HCEC 1CT (cell line): ENCODE measurements around the gene AK9.
"Not testable (repeated sequence)": the region's sequence is repeated elsewhere in the genome, so short reads cannot be mapped to it uniquely, and the experiment has no call there.

ENCODE experiments used
- DNase-seq: peaks from one replicate; pipeline ENCODE4 v3.0.0-alpha.2; 2017

AK9 gene

DNA sequence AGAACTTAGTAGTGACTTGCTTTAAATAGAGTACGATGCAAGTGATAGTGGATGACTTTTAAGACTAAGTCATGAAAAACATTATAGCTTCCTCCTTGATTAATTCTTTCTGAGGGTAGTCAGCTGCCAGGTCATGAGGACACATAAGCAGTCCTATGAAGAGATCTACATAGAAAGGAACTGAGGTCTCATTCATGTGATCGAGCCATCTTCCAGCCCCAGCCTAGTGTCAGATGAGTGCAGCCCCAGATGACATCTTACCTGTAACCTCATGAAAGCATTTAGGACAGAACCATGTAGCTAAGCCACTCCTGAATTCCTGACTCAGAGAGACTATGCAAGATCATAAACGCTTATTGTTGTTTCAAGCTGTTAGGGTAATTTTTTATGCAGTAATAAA lies 67.7 kb downstream of the AK9 start:
- peak; percentile 14 for DNase-seq

- no peak for DNase-seq
These were observed 78.7 kb downstream of the AK9 start for GRCh38 chr6:109612268-109612667.

DNA sequence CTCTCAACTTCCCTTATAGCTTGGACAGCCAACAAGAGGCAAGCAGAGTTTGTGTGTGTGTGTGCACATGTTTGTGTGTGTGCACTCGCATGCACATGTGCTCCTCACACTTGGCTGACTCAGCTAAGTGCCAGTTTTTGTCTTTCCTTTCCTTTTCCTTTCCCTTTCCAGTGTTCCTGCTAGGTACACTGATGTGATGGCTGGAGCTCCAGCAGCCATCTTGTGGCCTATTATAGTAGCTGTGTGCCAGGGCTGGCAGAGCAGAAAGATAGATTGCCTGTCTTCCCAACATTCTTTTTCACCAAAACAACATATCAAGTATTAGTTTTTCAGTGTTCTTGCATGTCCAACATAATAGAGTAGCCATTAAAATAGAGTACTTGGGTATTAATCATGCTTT lies 79.5 kb downstream of the AK9 start:
- no peak for DNase-seq

GRCh38 chr6:109610590-109610989 lies 80.4 kb downstream of the AK9 start:
- no peak for DNase-seq

- DNase-seq: no peak
These were observed 81.3 kb downstream of the AK9 start for GRCh38 chr6:109609737-109610136.

DNA sequence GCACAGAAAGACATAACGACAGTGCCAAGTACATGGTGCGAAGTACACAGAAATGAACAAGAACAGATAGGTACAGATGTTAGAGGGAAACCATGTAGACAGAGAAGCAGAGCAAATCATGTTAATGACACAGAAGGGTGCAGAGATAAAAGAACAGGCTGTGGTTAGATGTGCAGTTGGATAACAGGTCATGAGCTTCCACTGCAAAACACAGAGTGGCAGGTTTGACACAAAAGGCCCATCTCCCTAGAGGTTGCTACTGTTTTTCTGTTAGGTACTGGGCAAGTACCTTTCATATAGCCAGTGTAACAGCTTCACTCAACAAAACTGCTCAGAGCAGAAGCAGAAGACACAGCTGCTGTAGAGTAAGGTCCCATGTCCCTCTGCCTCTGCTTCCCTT lies 84.6 kb downstream of the AK9 start:
- no peak for DNase-seq

DNA sequence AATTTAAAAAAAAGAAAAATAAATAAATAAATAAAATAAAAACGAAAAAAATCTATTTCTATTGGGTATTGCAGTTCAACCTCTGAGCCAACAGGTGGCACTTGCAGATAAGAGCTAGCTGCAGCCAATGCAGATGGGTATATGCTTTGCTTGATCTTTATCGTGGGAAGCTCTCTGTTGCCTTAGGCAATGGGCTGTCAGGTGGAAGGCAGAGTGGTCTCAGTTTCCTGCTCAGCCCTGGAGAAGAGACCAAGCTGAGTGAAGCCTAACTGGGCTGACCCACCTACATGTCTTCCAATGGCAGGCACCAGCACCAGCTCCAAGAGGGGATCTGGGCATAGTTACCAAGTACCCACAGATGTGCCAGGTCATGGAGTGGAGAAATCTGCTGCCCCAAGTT lies 95.0 kb downstream of the AK9 start:
- peak; percentile 41 for DNase-seq

- peak; percentile 39 for DNase-seq
These were observed 110.5 kb downstream of the AK9 start for GRCh38 chr6:109580519-109580918.

DNA sequence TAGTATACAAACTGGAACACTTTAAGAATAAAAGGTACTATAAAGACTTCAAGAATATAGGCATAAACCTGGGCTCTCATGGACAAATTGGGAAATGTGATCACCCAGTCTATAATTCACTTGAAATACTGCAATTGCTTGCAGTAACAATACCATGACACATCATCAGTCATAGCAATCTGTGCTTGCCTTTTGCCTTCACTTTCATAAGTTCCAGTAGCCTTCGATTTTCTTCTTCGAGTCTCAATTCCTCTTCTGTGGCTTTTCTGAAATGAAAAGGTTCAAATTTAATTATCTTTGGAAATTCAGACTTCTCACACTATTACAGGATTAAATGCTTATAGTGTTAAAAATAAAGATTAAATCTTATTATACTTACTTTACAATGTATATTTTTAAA lies 111.6 kb downstream of the AK9 start:
- DNase-seq: peak; percentile 13

GRCh38 chr6:109569901-109570300 lies 121.1 kb downstream of the AK9 start:
- DNase-seq: not testable (repeated sequence)

GRCh38 chr6:109561844-109562243 lies 129.2 kb downstream of the AK9 start:
- no peak for DNase-seq

GRCh38 chr6:109531446-109531845 lies 159.6 kb downstream of the AK9 start:
- no peak for DNase-seq

DNA sequence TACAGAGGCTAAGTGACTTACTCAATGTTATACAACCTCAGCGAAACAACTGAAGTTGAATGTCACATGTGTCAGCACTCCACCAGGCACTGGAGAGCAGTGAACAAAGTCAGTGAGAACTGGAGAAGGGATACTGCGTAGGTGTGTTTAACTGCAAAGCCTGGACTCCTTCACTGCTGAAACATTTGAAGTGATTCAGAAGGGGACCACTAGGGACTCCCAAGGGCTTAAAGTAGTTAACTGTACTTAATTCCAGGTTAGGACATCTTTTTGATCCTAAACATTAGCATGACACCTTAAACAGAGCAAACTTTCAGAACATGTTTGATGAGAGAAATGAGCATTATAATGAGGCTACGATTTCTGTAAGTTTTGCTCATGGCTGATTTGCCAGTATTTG lies 163.0 kb downstream of the AK9 start:
- DNase-seq: no peak

DNA sequence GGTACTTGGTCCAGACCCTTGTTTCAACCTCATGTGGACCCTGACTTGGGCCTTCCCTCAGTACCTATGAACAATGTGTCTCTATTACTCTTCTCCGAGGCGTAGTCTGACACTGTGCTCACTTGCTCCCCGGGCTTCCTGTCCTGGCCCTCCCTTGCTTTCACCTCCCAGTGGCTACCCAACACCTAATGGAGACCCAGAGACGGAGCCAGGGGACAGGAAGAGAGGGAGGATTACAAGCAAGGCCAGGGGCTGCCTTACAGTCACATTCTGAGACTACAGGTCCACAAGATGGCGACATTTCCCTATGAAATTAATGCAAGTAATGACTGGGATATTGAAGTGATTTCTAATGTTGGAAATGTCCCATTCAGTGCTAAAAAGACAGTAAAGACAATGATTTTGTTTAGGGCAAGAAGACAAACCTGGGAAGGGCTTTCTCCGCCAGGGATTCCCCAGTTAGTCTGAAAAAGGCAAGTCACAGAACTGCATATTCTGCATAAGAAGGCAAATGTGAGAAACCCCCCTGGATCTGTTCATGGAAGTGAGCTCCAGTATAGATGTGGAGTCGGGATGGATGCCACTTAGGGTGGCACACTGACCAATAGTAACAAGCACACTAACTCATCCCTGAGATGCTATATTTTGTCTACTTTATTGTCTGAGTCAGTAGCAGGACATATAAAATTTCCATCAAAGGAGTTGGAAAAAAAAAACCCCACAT lies 163.9 kb downstream of the AK9 start:
- peak; percentile 64 for DNase-seq

GRCh38 chr6:109524129-109524528 lies 166.9 kb downstream of the AK9 start:
- DNase-seq: no peak

DNA sequence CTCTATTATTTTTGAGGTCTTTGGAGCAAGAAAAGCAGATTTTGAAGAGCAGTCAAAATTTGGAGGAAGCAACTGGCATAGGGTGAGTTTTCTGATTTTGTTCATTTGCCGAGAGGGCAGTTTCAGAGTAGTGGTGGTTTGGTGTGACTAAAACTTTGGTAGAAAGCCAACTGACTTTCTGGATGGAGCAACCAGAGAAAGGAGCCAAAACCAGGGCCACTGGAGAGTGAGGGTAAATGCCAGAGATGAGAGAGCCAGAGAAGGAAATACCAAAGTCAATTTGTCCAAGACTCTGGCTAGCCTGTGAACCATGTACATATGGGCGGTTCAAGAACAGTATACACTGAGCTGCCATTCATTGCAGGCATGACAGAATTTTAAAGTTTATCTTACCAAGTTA lies 167.5 kb downstream of the AK9 start:
- peak; percentile 43 for DNase-seq

DNA sequence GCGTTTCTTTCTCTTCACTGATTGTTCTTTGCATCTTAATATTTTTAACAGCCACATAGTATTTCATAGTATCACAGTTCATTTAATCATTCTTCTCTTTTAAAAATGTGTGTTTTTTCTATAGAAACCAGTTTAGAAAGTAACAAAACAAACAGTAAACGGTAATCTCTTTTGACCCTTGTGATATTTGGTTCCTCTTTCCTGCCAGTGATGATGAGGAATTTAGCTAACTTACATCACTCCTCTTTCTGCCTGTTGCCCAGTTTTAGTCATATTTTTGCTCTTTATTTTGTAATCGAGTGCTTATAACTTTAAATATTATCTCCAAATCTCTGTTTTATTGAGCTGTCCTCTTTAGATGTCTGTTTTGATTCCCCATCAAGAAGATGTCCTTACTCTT lies 169.9 kb downstream of the AK9 start:
- no peak for DNase-seq

DNA sequence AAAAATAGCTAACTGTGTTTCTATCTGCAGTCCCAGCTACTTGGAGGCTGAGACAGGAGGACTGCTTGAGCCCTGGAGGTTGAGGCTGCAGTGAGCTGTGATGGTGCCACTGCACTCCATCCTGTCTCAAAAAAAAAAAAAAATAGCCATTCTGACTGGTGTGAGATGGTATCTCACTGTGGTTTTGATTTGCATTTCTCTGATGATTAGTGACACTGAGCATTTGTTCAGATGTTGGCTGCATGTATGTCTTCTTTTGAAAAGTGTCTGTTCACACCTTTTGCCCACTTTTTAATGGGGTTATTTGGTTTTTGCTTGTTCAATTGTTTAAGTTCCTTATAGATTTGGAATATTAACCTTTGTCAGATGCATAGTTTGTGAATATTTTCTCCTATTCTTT lies 171.4 kb downstream of the AK9 start:
- not testable (repeated sequence) for DNase-seq

DNA sequence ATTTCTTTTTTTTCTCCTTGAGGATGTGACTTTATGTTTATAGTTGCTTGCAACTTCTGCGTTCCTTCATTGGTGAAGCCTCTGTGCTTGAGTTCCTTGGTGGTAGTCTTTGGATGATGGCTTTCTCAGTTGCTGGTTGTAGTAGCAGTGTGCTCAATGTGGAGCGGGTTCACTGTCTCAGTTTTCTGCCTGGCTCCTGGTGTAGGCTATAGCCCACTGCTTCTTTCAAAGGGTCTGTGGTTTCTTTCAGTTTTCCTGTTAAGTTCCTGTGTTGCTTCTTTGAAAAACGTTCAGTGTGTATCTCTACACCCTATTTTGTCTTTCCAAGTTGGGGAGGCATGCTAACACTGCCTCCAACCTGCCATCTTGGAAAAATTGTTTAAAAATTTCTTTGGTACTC lies 174.1 kb downstream of the AK9 start:
- no peak for DNase-seq

DNA sequence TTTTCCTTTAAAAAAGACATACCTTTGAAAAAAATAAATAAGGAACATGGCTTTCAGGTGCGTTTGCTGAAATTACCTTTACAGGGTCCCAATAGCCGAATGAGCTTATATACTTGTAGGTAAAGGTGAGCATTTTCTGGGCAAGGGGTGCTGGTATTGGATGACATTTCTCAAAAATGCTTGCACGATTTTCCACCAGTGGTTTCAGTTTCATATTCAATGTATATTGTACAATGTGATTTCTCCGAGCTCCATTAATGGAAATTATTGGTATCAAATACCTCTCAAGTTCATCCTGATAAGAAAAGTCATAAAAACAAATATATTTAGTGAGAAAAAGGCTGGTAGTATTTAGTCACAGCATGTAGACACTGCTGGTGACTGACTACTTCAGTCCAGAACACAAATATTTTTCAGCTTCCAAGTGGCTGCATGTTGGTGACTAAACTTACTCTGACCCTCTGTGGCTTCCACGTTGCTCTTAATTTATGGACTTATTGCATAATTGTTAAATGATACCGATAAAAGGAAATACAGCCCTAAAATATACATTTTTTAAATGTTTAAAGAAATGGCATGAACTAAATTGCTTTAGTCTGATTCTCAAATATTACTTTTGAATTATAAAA lies 175.1 kb downstream of the AK9 start:
- DNase-seq: peak; percentile 41

- no peak for DNase-seq
These were observed 176.1 kb downstream of the AK9 start for GRCh38 chr6:109514946-109515345.

DNA sequence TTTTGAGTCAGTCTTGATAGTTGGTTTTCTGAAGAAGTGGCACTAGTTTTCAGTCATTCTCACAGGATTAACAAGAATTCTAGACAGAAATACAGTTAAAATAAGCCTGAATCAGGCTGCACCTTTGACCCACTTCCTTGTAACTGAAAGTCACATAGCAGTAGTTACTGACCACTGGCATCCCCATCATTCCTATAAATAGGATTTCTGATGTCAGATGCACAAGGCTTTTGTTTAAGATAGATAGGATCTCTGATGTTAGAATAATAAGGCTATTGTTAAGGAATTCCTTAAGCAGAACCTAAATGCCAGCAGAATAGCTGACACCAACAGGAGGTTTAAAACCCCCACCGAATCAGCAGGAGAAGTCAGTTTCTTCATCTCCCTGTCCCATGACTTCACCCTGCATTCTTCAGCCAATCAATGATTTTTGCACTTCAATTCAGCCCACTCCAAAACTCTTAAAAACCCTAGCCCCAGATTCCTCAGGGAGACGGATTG lies 177.4 kb downstream of the AK9 start:
- peak; percentile 29 for DNase-seq

GRCh38 chr6:109512271-109512817 lies 178.7 kb downstream of the AK9 start:
- DNase-seq: no peak

DNA sequence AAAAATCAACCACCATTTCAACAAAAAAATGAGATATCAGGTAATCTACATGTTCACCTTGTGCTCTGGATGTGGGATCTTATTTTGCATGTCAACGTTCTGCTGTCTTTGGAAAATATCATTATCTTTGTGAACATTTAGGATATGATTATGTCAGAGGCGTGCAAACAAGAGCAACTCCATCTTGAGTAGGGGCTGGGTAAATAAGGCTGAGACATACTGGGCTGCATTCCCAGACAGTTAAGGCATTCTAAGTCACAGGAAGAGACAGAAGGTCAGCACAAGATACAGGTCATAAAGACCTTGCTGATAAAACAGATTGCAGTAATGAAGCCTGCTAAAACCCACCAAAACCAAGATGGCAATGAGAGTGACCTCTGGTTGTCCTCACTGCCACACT lies 179.2 kb downstream of the AK9 start:
- no peak for DNase-seq
